Ovary (tissue), 9 donors: ENCODE measurements around the gene GNB1. TPM values are rescaled to one million over a fixed set of nuclear protein-coding genes. Genes with fewer than 3 reads are reported as not detected.
A peak's percentile ranks its signal among the peaks of the same experiment; 100 is the strongest.

ENCODE experiments used
- DNase-seq, 5 donors: peaks; one replicate each; pipeline ENCODE4 v3.0.0-alpha.2; 2019 to 2020
- H3K27ac ChIP-seq, 2 donors: fragments of 200-600 bp; one replicate each; pipeline versions ENCODE4 v1.5.1 to v1.8.0; 2019 to 2022
- H3K27me3 ChIP-seq: fragments of 200-600 bp; one replicate; pipeline ENCODE4 v1.8.0; 2022
- H3K36me3 ChIP-seq: fragments of 200-600 bp; sonication (generic); one replicate; pipeline ENCODE4 v1.5.1; 2019
- H3K4me1 ChIP-seq: one replicate; pipeline ENCODE4 v1.8.1; 2013; ENCODE audit warnings: mild to moderate bottlenecking, moderate library complexity; ENCODE audit not compliant: insufficient read depth
- H3K4me3 ChIP-seq: fragments of 200-600 bp; sonication (generic); one replicate; pipeline ENCODE4 v1.5.1; 2017
- H3K9me3 ChIP-seq, 2 donors: fragments of 200-600 bp in 1 of 2; sonication (generic) in 1 of 2; one replicate each; pipeline versions ENCODE4 v1.5.1 to v1.8.1; 2013 to 2019; ENCODE audit warnings: mild to moderate bottlenecking in 1 of 2, moderate library complexity in 1 of 2
- CTCF ChIP-seq, 3 donors: fragments of 450-650 bp in 2 of 3; fragments of 200-600 bp in 1 of 3; IDR thresholded peaks; one replicate each; pipeline versions ENCODE4 v1.5.1 to v1.8.0; 2016 to 2022; ENCODE audit warnings: antibody characterized with exemption in 3 of 3, mild to moderate bottlenecking in 1 of 3
- EP300 ChIP-seq: sonication (generic); formaldehyde crosslinking; IDR thresholded peaks from one replicate; pipeline ENCODE4 v1.6.1; 2017; ENCODE audit warnings: antibody characterized with exemption
- POLR2A ChIP-seq: fragments of 450-650 bp; IDR thresholded peaks from one replicate; pipeline ENCODE4 v1.6.1; 2017; ENCODE audit warnings: antibody characterized with exemption, mild to moderate bottlenecking, moderate library complexity
- WGBS, 3 donors: extraction: QIAGEN DNeasy Blood & Tissue Kit in 1 of 3; methylation state at CpG; one replicate each; pipeline versions ENCODE4 v1.1.5 to v1.1.7; 2013 to 2017; 5-methylcytosine and 5-hydroxymethylcytosine counted together
- intact Hi-C, 4 donors: fragments of 100-400 bp; cut with DNase I; formaldehyde crosslinking; loops; one replicate each; pipeline versions ENCODE4 v1.11.0 to v1.15.1; 2022 to 2023
- polyA plus RNA-seq, 2 donors: library from polyadenylated mRNA; stranded (reverse); fragments of 200-250 nt in 1 of 2; fragments of 350-450 nt in 1 of 2; fragmentation: Illumina TruSeq in 1 of 2; extraction: RNeasy Lipid Tissue Mini Kit (QIAGEN cat#74804) in 1 of 2; gene quantifications; one replicate each; pipeline ENCODE4 v1.2.3, GENCODE V29; 2013 to 2014
- total RNA-seq, 7 donors: library from RNA; depleted of rRNA in 2 of 7; stranded (reverse); fragments of >200 nt in 2 of 7; fragmentation: NEBNext Ultra II Directional in 3 of 7; extraction: Animal tissue kit (Norgen Biotek cat#: 25700) in 3 of 7; gene quantifications; one replicate each; pipeline versions ENCODE4 v1.1.0 to v1.2.4, GENCODE V29; 2016 to 2023
- donor health status: DM: no; HTN: no; CAD: no; lungs with moderate emphysema.
- donor health status: DM: no; HTN: no; CAD: no.
- donor health status: Bipolar disorder and iron deficiency.
- donor health status: DM: yes; HTN: yes; CAD: no.
- donor health status: DM: no; HTN: no; CAD: no.
- donor health status: DM: yes; HTN: yes; CAD: no.

GNB1 gene
- total and polyA plus RNA-seq, 9 donors = 92.9 to 314 (median 255) TPM

GRCh38 chr1:1760715-1761114, 130.2 kb downstream of the GNB1 start:
- Histone ChIP-seq H3K27ac (no peak overlapping the region), H3K36me3 (no peaks in the 10 kb centered on the region), H3K4me1 (no peaks in the 10 kb centered on the region), H3K27me3 (no peaks in the 10 kb centered on the region), H3K4me3 (no peak overlapping the region), H3K9me3 (no peaks in the 10 kb centered on the region)
- intact Hi-C loops = no loop called here
- DNase-seq = no peak
- 91 to 95% (median 94%) methylated on average over 10 of the region's 10 CpGs for WGBS, 3 donors
- no peak for TF ChIP-seq POLR2A
- TF ChIP-seq EP300 = no peak
- TF ChIP-seq CTCF (IDR thresholded peaks at IDR 0.05) = no peak

GRCh38 chr1:1760345-1760650, 130.6 kb downstream of the GNB1 start:
- Histone ChIP-seq H3K36me3 (no peaks in the 10 kb centered on the region), H3K4me3 (no peak overlapping the region), H3K4me1 (no peaks in the 10 kb centered on the region), H3K27me3 (no peaks in the 10 kb centered on the region), H3K9me3 (no peaks in the 10 kb centered on the region), H3K27ac (no peak overlapping the region)
- no peak for TF ChIP-seq CTCF (IDR thresholded peaks at IDR 0.05)
- no peak for TF ChIP-seq POLR2A
- TF ChIP-seq EP300 = no peak
- DNase-seq = no peak
- intact Hi-C loops = no loop called here
- 88 to 92% (median 91%) methylated on average over 18 to 20 of the region's 20 CpGs for WGBS, 3 donors

GRCh38 chr1:1759456-1760344, 131.2 kb downstream of the GNB1 start:
- H3K36me3 ChIP-seq = no peaks in the 10 kb centered on the region
- 90 to 92% (median 91%) methylated on average over 37 of the region's 37 CpGs for WGBS, 3 donors
- DNase-seq = no peak
- H3K4me1 ChIP-seq = no peaks in the 10 kb centered on the region
- no peaks in the 10 kb centered on the region for H3K27me3 ChIP-seq
- TF ChIP-seq EP300 (no peak), POLR2A (no peak), CTCF (IDR thresholded peaks at IDR 0.05) (no peak)
- H3K27ac ChIP-seq = no peak overlapping the region
- no peaks in the 10 kb centered on the region for H3K9me3 ChIP-seq
- intact Hi-C loops = loop anchor here in 2 of 4 donors (5.0 to 10.0 kb wide), 2 partner anchors 135 to 143 kb away; partner anchors contain the start of gene GNB1 (in 1 of the 2)
- H3K4me3 ChIP-seq = no peak overlapping the region

GRCh38 chr1:1758692-1759455, 132.0 kb downstream of the GNB1 start:
- Histone ChIP-seq H3K9me3 (no peaks in the 10 kb centered on the region), H3K4me3 (no peak overlapping the region), H3K4me1 (no peaks in the 10 kb centered on the region), H3K36me3 (no peaks in the 10 kb centered on the region), H3K27me3 (no peaks in the 10 kb centered on the region), H3K27ac (no peak overlapping the region)
- 78 to 84% (median 79%) methylated on average over 24 to 34 of the region's 34 CpGs for WGBS, 3 donors
- DNase-seq = peak in 1 of 5 donors; percentile 46
- TF ChIP-seq POLR2A (no peak), CTCF (IDR thresholded peaks at IDR 0.05) (no peak), EP300 (no peak)
- intact Hi-C loops = loop anchor here in 2 of 4 donors (5.0 to 10.0 kb wide), 2 partner anchors 136 to 143 kb away; partner anchors contain the start of gene GNB1 (in 1 of the 2)
